Measurements from ENCODE around the gene BANK1. TPM values are rescaled to one million over a fixed set of nuclear protein-coding genes. Genes with fewer than 3 reads are reported as not detected.

The BANK1 gene
- total and polyA plus RNA-seq, 10 of the 15 experiments (the other 5 are each of a cell fraction or from before 2014, with no cell fraction given), result 0.13 to 2.1 (median 0.42) TPM

DNA sequence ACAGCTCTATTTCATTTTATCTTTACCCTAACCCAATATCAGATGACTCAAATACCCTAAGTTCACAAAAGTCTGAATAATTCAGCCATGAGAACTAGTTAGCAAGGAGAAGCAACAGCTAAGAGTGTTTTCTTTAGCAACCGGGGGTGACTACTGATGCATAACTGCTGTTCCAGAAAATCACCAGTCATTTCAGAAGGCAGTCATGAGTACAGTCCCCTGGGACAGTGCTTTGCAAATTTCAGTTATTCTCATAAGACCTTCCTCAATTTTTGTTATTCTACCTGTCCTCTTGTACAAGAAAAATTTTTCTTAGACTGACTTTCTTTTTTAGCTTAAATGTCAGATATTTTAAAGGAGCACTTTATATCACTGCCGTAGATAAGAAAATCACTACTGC lies 16.4 kb downstream of the BANK1 start (continued):
- no peak for TF ChIP-seq ELK1 (IDR thresholded peaks at IDR 0.05; ENCODE audit: low read depth, low read length)
- TF ChIP-seq CBFB (IDR thresholded peaks at IDR 0.05; ENCODE audit: low read depth), result no peak
- TF ChIP-seq HDGF (IDR thresholded peaks at IDR 0.05), result no peak
- TF ChIP-seq SPI1 (IDR thresholded peaks at IDR 0.05; ENCODE audit: borderline replicate concordance, insufficient read depth, low read depth, low read length), result no peak
- peak; percentile 56 for TF ChIP-seq SMAD1 (IDR thresholded peaks at IDR 0.05; ENCODE audit: low read depth, partially characterized antibody)
- no peak for TF ChIP-seq E2F8 (IDR thresholded peaks at IDR 0.05; ENCODE audit: low read depth, partially characterized antibody)
- TF ChIP-seq SUZ12 (IDR thresholded peaks at IDR 0.05; ENCODE audit: unreplicated experiment), result no peak
- TF ChIP-seq TCF3 (IDR thresholded peaks at IDR 0.05; ENCODE audit: borderline replicate concordance, insufficient read depth, low read depth, low read length), result 0 out of 2 replicates have a peak, but pooled peaks have one; percentile 19
- TF ChIP-seq YBX1 (IDR thresholded peaks at IDR 0.05), result no peak
- TF ChIP-seq FOXM1 (IDR thresholded peaks at IDR 0.05; ENCODE audit: low read depth, low read length), result peak; percentile 86
- no peak for TF ChIP-seq NRF1 (conservative IDR thresholded peaks at IDR 0.05; ENCODE audit: low read depth, low read length)
- TF ChIP-seq IRF5 (IDR thresholded peaks at IDR 0.05; ENCODE audit: borderline replicate concordance), result no peak
- peak; percentile 52; the same call in 1 of the 2 replicates for TF ChIP-seq MTA3 (IDR thresholded peaks at IDR 0.05; ENCODE audit: borderline replicate concordance, low read length)
- TF ChIP-seq NFYA (IDR thresholded peaks at IDR 0.05; ENCODE audit: borderline replicate concordance, low read depth, low read length), result no peak
- TF ChIP-seq CHD1 (IDR thresholded peaks at IDR 0.05; ENCODE audit: low read depth, low read length), result no peak
- no peak for TF ChIP-seq SMAD5 (IDR thresholded peaks at IDR 0.05; ENCODE audit: low read depth)
- TF ChIP-seq ASH2L (IDR thresholded peaks at IDR 0.05; ENCODE audit: borderline replicate concordance, low read depth), result no peak
- peak; percentile 98 for TF ChIP-seq IRF4 (IDR thresholded peaks at IDR 0.05; ENCODE audit: low read depth, low read length)
- peak; percentile 67 for TF ChIP-seq CREM (IDR thresholded peaks at IDR 0.05; ENCODE audit: low read depth)
- peak; percentile 65; the same call in 1 of the 2 replicates for TF ChIP-seq ZBED1 (IDR thresholded peaks at IDR 0.05; ENCODE audit: borderline replicate concordance)

Measured in GM12878 (cell line).